ENCODE measurements around the gene SQOR. TPM values are rescaled to one million over a fixed set of nuclear protein-coding genes. Genes with fewer than 3 reads are reported as not detected.

The SQOR gene
- total and polyA plus RNA-seq, 2 experiments from 2014 or later = 0.73 to 0.95 TPM

GRCh38 chr15:45714590-45715488 is 80.0 kb downstream of the SQOR start:
- Histone ChIP-seq H3K4me1 (ENCODE audit: low read depth) (peaks cover 3% of the 10 kb centered on the region), H3K27me3 (no peaks in the 10 kb centered on the region), H3K27ac (no peak overlapping the region), H3K4me3 (no peak overlapping the region), H3K9me3 (ENCODE audit: low read depth) (no peaks in the 10 kb centered on the region), H3K36me3 (no peaks in the 10 kb centered on the region)
- TF ChIP-seq, protein P1, sequence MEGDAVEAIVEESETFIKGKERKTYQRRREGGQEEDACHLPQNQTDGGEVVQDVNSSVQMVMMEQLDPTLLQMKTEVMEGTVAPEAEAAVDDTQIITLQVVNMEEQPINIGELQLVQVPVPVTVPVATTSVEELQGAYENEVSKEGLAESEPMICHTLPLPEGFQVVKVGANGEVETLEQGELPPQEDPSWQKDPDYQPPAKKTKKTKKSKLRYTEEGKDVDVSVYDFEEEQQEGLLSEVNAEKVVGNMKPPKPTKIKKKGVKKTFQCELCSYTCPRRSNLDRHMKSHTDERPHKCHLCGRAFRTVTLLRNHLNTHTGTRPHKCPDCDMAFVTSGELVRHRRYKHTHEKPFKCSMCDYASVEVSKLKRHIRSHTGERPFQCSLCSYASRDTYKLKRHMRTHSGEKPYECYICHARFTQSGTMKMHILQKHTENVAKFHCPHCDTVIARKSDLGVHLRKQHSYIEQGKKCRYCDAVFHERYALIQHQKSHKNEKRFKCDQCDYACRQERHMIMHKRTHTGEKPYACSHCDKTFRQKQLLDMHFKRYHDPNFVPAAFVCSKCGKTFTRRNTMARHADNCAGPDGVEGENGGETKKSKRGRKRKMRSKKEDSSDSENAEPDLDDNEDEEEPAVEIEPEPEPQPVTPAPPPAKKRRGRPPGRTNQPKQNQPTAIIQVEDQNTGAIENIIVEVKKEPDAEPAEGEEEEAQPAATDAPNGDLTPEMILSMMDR (IDR thresholded peaks at IDR 0.05; ENCODE audit: low read depth, low read length) = peak; percentile 88
- DNase-seq (ENCODE audit: low read depth in 1 of 2, low spot score in 1 of 2) = peak; percentile 78 to 87

DNA sequence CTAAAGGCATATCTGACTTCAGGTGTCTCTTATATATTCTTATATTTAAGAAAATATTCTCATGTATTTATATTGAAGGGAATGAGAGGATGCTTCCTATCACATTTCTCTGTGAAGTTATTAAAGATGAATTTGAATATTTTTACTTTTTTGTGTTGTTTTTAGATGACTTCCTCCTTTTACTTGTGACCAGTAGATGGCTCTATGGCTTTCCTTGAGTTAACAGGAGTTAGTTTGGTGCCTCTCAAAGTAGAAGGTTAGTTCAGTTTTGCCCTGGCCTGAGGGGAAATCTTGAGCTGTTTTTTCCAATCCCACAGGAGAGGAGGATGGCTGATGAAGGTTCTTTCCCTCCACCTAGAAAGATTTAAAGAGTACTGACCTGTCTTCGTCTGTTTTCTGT is 80.7 kb downstream of the SQOR start:
- H3K4me3 ChIP-seq = no peak overlapping the region
- H3K27ac ChIP-seq = no peak overlapping the region
- no peaks in the 10 kb centered on the region for H3K9me3 ChIP-seq (ENCODE audit: low read depth)
- no peaks in the 10 kb centered on the region for H3K36me3 ChIP-seq
- DNase-seq (ENCODE audit: low read depth in 1 of 2, low spot score in 1 of 2) = peak in 1 of 2 donors; percentile 40
- H3K4me1 ChIP-seq (ENCODE audit: low read depth) = peaks cover 5% of the 10 kb centered on the region
- TF ChIP-seq, protein P1 (IDR thresholded peaks at IDR 0.05; ENCODE audit: low read depth, low read length) = peak; percentile 51
- no peaks in the 10 kb centered on the region for H3K27me3 ChIP-seq

GRCh38 chr15:45719490-45719889 is 84.7 kb downstream of the SQOR start:
- Histone ChIP-seq H3K36me3 (no peaks in the 10 kb centered on the region), H3K4me3 (no peak overlapping the region), H3K27me3 (no peaks in the 10 kb centered on the region), H3K9me3 (ENCODE audit: low read depth) (no peaks in the 10 kb centered on the region), H3K4me1 (ENCODE audit: low read depth) (peaks cover 5% of the 10 kb centered on the region), H3K27ac (peak overlapping the region; percentile 16)
- peak; percentile 57 to 66 for DNase-seq (ENCODE audit: low read depth in 1 of 2, low spot score in 1 of 2)
- TF ChIP-seq, protein P1 (IDR thresholded peaks at IDR 0.05; ENCODE audit: low read depth, low read length) = no peak

GRCh38 chr15:45720183-45720582 is 85.4 kb downstream of the SQOR start:
- Histone ChIP-seq H3K9me3 (ENCODE audit: low read depth) (no peaks in the 10 kb centered on the region), H3K4me3 (no peak overlapping the region), H3K4me1 (ENCODE audit: low read depth) (peaks cover 5% of the 10 kb centered on the region), H3K27me3 (no peaks in the 10 kb centered on the region), H3K27ac (no peak overlapping the region), H3K36me3 (no peaks in the 10 kb centered on the region)
- TF ChIP-seq, protein P1 (IDR thresholded peaks at IDR 0.05; ENCODE audit: low read depth, low read length) = no peak
- no peak for DNase-seq (ENCODE audit: low read depth in 1 of 2, low spot score in 1 of 2)

- TF ChIP-seq, protein P1 (IDR thresholded peaks at IDR 0.05; ENCODE audit: low read depth, low read length) = no peak
- DNase-seq (ENCODE audit: low read depth in 1 of 2, low spot score in 1 of 2) = no peak
- no peaks in the 10 kb centered on the region for H3K36me3 ChIP-seq
- H3K27ac ChIP-seq = no peak overlapping the region
- no peaks in the 10 kb centered on the region for H3K9me3 ChIP-seq (ENCODE audit: low read depth)
- no peaks in the 10 kb centered on the region for H3K27me3 ChIP-seq
- no peak overlapping the region for H3K4me3 ChIP-seq
- H3K4me1 ChIP-seq (ENCODE audit: low read depth) = no peaks in the 10 kb centered on the region
Measured at GRCh38 chr15:45728641-45729040, 93.8 kb downstream of the SQOR start.
